ENCODE results near the gene C2CD2.

Gene C2CD2

GRCh38 chr21:41846536-41846935 lies 107.3 kb downstream of the C2CD2 start:
- DNase-seq (ENCODE audit: extremely low read depth, low read depth) = no peak
- no peak overlapping the region for H3K4me3 ChIP-seq (replicated peaks; ENCODE audit: low read depth, low read length)
- no peak for TF ChIP-seq CTCF (IDR thresholded peaks at IDR 0.05; ENCODE audit: low read depth, low read length, missing control alignments)

- DNase-seq (ENCODE audit: extremely low read depth, low read depth) = no peak
- no peak for TF ChIP-seq CTCF (IDR thresholded peaks at IDR 0.05; ENCODE audit: low read depth, low read length, missing control alignments)
Observed at GRCh38 chr21:41846033-41846317, 107.8 kb downstream of the C2CD2 start.

GRCh38 chr21:41845310-41846032 lies 108.3 kb downstream of the C2CD2 start:
- DNase-seq (ENCODE audit: extremely low read depth, low read depth) = no peak
- no peak overlapping the region for H3K4me3 ChIP-seq (replicated peaks; ENCODE audit: low read depth, low read length)
- TF ChIP-seq CTCF (IDR thresholded peaks at IDR 0.05; ENCODE audit: low read depth, low read length, missing control alignments) = no peak

More at GRCh38 chr21:41846033-41846317, 107.8 kb downstream of the C2CD2 start:
- no peak overlapping the region for H3K4me3 ChIP-seq (replicated peaks; ENCODE audit: low read depth, low read length)

GRCh38 chr21:41843584-41843983 lies 110.2 kb downstream of the C2CD2 start:
- no peak for DNase-seq (ENCODE audit: extremely low read depth, low read depth)
- H3K4me3 ChIP-seq (replicated peaks; ENCODE audit: low read depth, low read length) = no peak overlapping the region

GRCh38 chr21:41840880-41841279 lies 112.9 kb downstream of the C2CD2 start:
- DNase-seq (ENCODE audit: extremely low read depth, low read depth) = no peak
- H3K4me3 ChIP-seq (replicated peaks; ENCODE audit: low read depth, low read length) = no peak overlapping the region
- no peak for TF ChIP-seq CTCF (IDR thresholded peaks at IDR 0.05; ENCODE audit: low read depth, low read length, missing control alignments)

More at GRCh38 chr21:41843584-41843983, 110.2 kb downstream of the C2CD2 start:
- no peak for TF ChIP-seq CTCF (IDR thresholded peaks at IDR 0.05; ENCODE audit: low read depth, low read length, missing control alignments)

- no peak for TF ChIP-seq CTCF (IDR thresholded peaks at IDR 0.05; ENCODE audit: low read depth, low read length, missing control alignments)
- no peak overlapping the region for H3K4me3 ChIP-seq (replicated peaks; ENCODE audit: low read depth, low read length)
- no peak for DNase-seq (ENCODE audit: extremely low read depth, low read depth)
Observed at GRCh38 chr21:41839387-41840000, 114.3 kb downstream of the C2CD2 start.

All from HFF-Myc (cell line).